Right atrium auricular region (tissue), 2 donors: ENCODE results near the gene TPGS2. TPM values are rescaled to one million over a fixed set of nuclear protein-coding genes. Genes with fewer than 3 reads are reported as not detected.
A peak's percentile ranks its signal among the peaks of the same experiment; 100 is the strongest.

Experiments used
- DNase-seq: peaks from one replicate; pipeline ENCODE4 v3.0.0-alpha.2; 2019; ENCODE audit warnings: low spot score
- H3K27ac ChIP-seq, 2 donors: fragments of 200-600 bp; sonication (generic); 1 replicate in 1 of 2; 2 replicates in 1 of 2; pipeline ENCODE4 v1.5.1; 2016 to 2019
- H3K27me3 ChIP-seq, 2 donors: fragments of 200-600 bp; sonication (generic); one replicate each; pipeline versions ENCODE4 v1.5.1 to v1.6.0; 2017 to 2019
- H3K36me3 ChIP-seq: fragments of 200-600 bp; sonication (generic); one replicate; pipeline ENCODE4 v1.5.1; 2016
- H3K4me1 ChIP-seq, 2 donors: fragments of 200-600 bp; sonication (generic); one replicate each; pipeline versions ENCODE4 v1.5.1 to v1.6.0; 2017 to 2019
- H3K4me3 ChIP-seq, 2 donors: fragments of 200-600 bp; sonication (generic); 1 replicate in 1 of 2; 2 replicates in 1 of 2; pipeline ENCODE4 v1.5.1; 2017 to 2019; ENCODE audit warnings: mild to moderate bottlenecking in 1 of 2, moderate library complexity in 1 of 2
- H3K9me3 ChIP-seq, 2 donors: fragments of 200-600 bp; sonication (generic); one replicate each; pipeline ENCODE4 v1.5.1; 2019
- total RNA-seq, 2 donors: library from RNA; depleted of rRNA; stranded (reverse); fragments of >200 nt; gene quantifications; one replicate each; pipeline ENCODE4 v1.1.0, GENCODE V29; 2016
- TF ChIP-seq, protein P1 (sequence below), 2 donors: fragments of 200-600 bp; sonication (generic); IDR thresholded peaks; one replicate each; pipeline ENCODE4 v1.5.1; 2019; ENCODE audit warnings: antibody characterized with exemption in 2 of 2

Gene TPGS2
- total RNA-seq, 2 donors from 2014 or later: 93.1 to 102 TPM

GRCh38 chr18:36830158-36830495, 1.3 kb upstream of the TPGS2 start:
- TF ChIP-seq, protein P1, sequence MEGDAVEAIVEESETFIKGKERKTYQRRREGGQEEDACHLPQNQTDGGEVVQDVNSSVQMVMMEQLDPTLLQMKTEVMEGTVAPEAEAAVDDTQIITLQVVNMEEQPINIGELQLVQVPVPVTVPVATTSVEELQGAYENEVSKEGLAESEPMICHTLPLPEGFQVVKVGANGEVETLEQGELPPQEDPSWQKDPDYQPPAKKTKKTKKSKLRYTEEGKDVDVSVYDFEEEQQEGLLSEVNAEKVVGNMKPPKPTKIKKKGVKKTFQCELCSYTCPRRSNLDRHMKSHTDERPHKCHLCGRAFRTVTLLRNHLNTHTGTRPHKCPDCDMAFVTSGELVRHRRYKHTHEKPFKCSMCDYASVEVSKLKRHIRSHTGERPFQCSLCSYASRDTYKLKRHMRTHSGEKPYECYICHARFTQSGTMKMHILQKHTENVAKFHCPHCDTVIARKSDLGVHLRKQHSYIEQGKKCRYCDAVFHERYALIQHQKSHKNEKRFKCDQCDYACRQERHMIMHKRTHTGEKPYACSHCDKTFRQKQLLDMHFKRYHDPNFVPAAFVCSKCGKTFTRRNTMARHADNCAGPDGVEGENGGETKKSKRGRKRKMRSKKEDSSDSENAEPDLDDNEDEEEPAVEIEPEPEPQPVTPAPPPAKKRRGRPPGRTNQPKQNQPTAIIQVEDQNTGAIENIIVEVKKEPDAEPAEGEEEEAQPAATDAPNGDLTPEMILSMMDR (IDR thresholded peaks at IDR 0.05): no peak
- H3K27me3 ChIP-seq: no peaks in the 10 kb centered on the region
- no peaks in the 10 kb centered on the region for H3K9me3 ChIP-seq
- peaks cover 0 to 21% of the 10 kb centered on the region in 2 donors for H3K4me1 ChIP-seq
- H3K27ac ChIP-seq: peak overlapping the region in 1 of 2 donors; percentile 89
- no peaks in the 10 kb centered on the region for H3K36me3 ChIP-seq
- peak overlapping the region in 1 of 2 donors; percentile 94 for H3K4me3 ChIP-seq
- DNase-seq: no peak

DNA sequence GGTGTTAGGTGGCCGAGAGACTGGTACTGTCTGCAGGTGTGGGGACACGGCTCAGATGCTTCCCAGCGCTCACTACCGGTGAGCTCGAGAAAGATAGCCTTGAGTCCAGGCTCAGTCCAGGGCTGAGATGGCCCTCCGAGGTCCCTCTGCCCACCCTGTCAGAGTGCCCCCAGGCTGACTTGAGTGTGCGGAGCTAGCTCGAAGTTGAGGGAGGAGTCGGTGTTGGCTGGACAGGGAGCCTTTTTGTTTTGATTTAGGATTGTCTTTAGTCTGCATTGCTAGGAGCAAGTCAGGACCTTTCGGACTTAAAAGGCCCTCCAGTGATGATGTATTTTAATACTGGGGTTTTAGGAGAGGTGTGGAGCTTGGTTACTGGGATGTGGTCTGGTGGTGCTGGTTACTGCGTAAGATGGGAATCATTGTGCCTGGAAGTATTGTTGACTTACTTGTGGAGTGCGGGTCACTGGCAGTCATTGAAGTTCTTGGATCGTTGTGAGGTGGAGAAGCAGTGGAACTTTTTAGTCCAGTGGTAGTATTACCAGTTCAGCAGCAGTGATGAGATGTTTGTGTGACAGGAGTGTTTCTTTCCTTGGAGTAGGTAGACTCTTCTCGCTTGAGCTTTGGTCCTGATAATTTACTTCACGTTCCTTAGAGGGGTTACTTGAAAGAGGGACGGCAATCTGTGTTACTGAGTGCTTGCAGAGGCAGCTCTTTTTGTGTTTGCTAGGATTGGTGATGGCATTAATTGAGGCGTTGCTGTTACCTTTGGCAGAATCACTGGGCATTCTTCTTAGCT, 758 bp upstream of the TPGS2 start:
- TF ChIP-seq, protein P1 (IDR thresholded peaks at IDR 0.05): no peak
- DNase-seq: no peak
- Histone ChIP-seq H3K27ac (peak overlapping the region; percentile 89 to 90), H3K4me1 (peaks cover 0 to 21% of the 10 kb centered on the region in 2 donors), H3K36me3 (no peaks in the 10 kb centered on the region), H3K4me3 (peak overlapping the region; percentile 94), H3K27me3 (no peaks in the 10 kb centered on the region), H3K9me3 (no peaks in the 10 kb centered on the region)

DNA sequence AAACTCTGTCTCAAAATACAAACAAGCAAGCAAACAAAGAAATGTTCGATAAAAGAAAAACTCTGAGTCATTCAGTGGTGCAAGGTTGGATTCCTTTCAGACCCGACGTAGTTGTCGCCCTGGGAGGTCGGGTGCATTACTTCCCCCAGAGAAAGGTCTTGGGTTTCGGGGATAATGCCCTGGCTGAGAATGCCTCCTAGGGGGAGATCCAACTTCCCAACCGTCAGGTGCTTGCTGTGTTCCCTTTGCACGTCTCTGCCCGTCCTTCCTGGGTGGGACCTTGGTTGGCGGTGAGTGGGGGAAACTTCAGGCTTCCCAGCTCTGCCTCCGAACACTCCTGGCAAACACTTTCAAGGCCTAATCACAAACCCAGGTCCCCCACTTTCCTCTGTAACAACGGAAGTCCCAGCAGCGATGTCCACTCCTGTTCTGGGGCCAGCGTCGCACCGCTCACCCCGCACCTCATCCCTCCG, 609 bp downstream of the TPGS2 start:
- peaks cover 0 to 21% of the 10 kb centered on the region in 2 donors for H3K4me1 ChIP-seq
- H3K36me3 ChIP-seq: no peaks in the 10 kb centered on the region
- H3K27ac ChIP-seq: peak overlapping the region; percentile 89 to 90
- H3K4me3 ChIP-seq: peak overlapping the region; percentile 94
- no peaks in the 10 kb centered on the region for H3K9me3 ChIP-seq
- no peak for DNase-seq
- TF ChIP-seq, protein P1 (IDR thresholded peaks at IDR 0.05): no peak
- H3K27me3 ChIP-seq: no peaks in the 10 kb centered on the region

DNA sequence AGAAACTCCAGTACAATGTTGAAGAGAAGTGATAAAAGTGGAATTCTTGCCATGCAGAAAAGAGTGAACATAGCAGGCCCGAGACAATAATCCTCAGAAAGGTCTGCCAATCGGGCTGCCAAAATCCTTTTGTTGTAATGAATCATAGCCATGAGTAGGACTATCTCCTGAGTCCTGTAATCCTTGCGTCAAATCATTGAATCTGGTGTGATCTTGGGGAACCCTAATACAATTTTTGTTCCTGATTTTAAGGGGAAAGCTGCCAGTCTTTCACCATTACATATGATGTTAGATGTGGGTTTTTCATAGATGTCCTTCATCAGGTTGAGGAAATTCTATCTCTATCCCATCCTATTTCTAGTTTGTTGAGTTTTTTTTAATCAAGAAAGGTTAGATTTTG, 2.2 kb downstream of the TPGS2 start:
- Histone ChIP-seq H3K9me3 (no peaks in the 10 kb centered on the region), H3K4me1 (peaks cover 0 to 21% of the 10 kb centered on the region in 2 donors), H3K4me3 (no peak overlapping the region), H3K27ac (no peak overlapping the region), H3K36me3 (no peaks in the 10 kb centered on the region), H3K27me3 (no peaks in the 10 kb centered on the region)
- no peak for DNase-seq
- TF ChIP-seq, protein P1 (IDR thresholded peaks at IDR 0.05): no peak

- peaks cover 0 to 21% of the 10 kb centered on the region in 2 donors for H3K4me1 ChIP-seq
- no peaks in the 10 kb centered on the region for H3K27me3 ChIP-seq
- no peak for DNase-seq
- H3K9me3 ChIP-seq: no peaks in the 10 kb centered on the region
- TF ChIP-seq, protein P1 (IDR thresholded peaks at IDR 0.05): no peak
- H3K4me3 ChIP-seq: no peak overlapping the region
- no peak overlapping the region for H3K27ac ChIP-seq
- H3K36me3 ChIP-seq: no peaks in the 10 kb centered on the region
Observed at GRCh38 chr18:36825526-36825925, 3.3 kb downstream of the TPGS2 start.
